ENCODE data around the gene TBL1X.
"Not testable (repeated sequence)": the region's sequence is repeated elsewhere in the genome, so short reads cannot be mapped to it uniquely, and the experiment has no call there.

TBL1X gene

GRCh38 chrX:9458516-9459078 lies 6.3 kb upstream of the TBL1X start:
- no peak for DNase-seq (ENCODE audit: low read depth in 4 of 4, low spot score in 1 of 4)

DNA sequence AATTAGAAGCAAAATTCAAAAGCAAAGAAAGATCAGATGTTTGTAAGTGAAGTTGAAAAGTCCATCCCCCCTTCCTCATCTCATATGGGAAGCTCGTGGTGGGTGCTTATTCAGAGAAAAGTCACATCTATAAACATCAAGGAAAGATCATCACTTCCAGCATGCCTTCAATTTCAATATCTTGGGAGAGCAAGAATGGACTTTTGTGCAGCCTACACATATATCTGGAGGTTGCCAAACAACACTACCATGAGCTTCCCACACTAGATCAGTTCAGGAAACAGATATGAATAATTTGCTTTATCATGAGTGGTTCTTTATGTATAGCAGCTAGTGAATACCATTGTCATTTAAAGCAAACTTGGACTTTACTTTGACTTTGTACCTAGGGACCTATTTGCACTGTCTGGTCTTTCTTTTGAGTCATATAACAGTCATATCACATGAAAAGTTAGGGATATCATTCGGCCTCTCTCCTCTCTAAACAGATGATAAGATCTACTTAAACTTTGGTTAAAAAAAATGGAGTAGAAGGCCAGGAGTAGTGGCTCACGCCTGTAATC lies 5.6 kb upstream of the TBL1X start:
- DNase-seq (ENCODE audit: low read depth in 4 of 4, low spot score in 1 of 4) = no peak

GRCh38 chrX:9461087-9461486 lies 3.8 kb upstream of the TBL1X start:
- DNase-seq (ENCODE audit: low read depth in 4 of 4, low spot score in 1 of 4) = no peak

DNA sequence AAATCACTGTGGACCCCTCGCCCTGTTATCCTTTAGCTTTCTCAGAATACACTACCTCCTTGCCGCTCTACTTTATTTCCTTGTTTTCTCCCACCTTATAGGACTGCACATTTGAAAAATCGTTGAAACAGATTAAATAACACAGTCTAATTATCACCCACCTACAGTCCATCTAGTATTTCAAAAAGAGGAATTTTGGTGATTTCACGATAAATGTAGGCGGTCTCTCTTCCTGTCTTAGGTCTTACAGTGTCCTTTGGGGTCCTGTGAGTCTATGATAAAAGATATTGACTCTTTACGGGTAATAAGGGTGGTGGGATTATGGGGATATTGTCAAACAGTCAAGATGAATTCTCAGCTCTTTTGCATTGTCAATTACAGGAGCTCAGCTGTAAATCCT lies 2.4 kb upstream of the TBL1X start:
- no peak for DNase-seq (ENCODE audit: low read depth in 4 of 4, low spot score in 1 of 4)

GRCh38 chrX:9465380-9466123 lies 694 bp downstream of the TBL1X start:
- no peak for DNase-seq (ENCODE audit: low read depth in 4 of 4, low spot score in 1 of 4)

GRCh38 chrX:9466124-9466495 lies 1.3 kb downstream of the TBL1X start:
- no peak for DNase-seq (ENCODE audit: low read depth in 4 of 4, low spot score in 1 of 4)

- DNase-seq (ENCODE audit: low read depth in 4 of 4, low spot score in 1 of 4) = no peak
Measured at GRCh38 chrX:9466736-9467135, 1.9 kb downstream of the TBL1X start.

- no peak for DNase-seq (ENCODE audit: low read depth in 4 of 4, low spot score in 1 of 4)
Measured at GRCh38 chrX:9467146-9467545, 2.3 kb downstream of the TBL1X start.

- DNase-seq (ENCODE audit: low read depth in 4 of 4, low spot score in 1 of 4) = no peak
Measured at GRCh38 chrX:9467751-9468150, 2.9 kb downstream of the TBL1X start.

DNA sequence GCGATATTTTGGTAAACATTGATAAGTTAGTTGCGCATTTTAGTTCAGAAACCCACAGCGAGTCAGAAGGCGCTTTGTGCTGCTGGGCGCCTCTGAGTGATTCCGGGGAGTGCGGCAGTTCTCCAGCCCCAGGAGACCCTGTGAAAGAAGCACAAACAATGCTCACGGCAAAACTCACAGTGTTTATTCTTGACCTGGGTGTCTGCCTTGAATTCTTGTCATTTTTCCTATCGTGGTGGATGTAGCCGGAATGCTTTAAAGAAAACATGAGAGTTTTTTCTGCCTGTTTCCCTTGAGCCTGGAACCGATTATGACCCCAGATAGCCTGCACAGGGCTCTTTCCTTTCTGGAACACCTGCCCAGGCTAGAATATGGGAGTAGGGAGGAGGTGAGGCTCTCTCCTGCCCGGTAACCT lies 6.7 kb downstream of the TBL1X start:
- no peak for DNase-seq (ENCODE audit: low read depth in 4 of 4, low spot score in 1 of 4)

DNA sequence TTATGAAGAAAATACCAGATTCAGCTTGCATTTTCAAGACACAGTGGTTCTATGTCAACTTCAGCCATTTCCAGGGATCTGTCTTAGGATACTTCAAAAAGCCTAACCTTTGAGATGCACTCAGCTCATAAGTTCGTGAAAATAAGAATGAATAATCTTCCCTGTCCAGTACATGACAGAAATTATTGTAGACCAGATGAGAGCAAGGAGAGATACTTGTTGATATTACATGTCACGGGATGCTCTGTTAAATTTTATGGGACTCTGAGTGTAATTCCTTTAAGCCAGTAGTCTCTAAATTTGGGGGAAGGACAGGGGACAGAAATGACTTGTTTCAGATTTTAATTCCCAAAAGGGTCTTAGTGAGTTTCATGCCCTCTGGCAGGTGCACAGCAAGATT lies 8.8 kb downstream of the TBL1X start:
- no peak for DNase-seq (ENCODE audit: low read depth in 4 of 4, low spot score in 1 of 4)

- DNase-seq (ENCODE audit: low read depth in 4 of 4, low spot score in 1 of 4) = not testable (repeated sequence)
Measured at GRCh38 chrX:9475417-9475816, 10.6 kb downstream of the TBL1X start.

DNA sequence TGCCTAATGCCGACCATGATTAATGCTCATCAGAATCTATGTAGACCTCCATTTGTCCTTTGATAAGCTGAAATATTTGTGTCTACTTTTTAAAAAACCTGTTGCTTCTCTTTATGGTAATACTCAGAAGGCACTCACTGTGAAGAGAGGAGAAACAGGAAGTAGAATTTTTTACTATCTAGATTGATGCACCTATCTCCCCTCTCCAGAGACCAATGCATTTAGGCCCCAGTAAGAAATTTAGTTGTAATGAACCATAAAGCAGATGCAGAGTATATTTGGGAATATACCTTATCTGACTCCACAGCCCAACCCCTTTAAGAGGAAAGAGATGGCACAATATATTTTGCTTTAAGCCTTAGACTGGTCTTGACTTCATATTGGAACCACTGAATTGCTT lies 11.1 kb downstream of the TBL1X start:
- DNase-seq (ENCODE audit: low read depth in 4 of 4, low spot score in 1 of 4) = no peak

DNA sequence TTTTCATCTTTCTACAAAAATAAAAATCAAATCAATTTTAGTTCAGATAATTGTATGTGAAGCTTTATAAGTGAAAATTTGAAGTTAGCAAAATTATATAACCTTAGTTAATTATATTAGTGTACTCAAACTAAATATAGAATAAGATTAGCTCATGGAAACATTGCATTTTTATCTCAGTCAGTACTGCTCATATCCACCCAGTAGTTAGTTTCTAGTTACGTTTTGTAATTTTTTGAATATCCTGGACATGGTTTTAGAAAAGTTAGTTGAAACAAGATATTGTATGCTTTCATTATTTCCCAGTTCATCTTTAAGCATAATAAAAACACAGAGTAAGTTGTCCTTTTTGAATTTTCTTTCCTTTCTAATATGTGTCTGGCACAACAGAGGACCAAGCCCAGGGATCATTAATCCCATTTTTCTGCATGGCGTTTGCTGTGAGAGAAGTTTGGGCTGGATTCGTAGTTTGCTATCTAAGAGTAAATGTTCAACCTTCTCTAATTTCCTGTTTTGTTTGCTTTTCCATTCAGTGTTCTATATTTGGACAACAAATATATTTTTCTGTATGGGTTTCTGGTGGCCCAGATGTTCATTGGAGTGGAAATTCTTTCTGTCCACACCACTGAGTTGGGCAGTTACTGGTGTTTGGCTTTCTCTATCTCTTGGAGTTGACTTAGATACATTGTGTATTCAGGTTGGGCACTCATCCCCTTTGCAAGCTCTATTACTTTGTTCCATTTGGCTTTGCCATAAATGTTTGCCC lies 12.1 kb downstream of the TBL1X start:
- DNase-seq (ENCODE audit: low read depth in 4 of 4, low spot score in 1 of 4) = no peak

DNA sequence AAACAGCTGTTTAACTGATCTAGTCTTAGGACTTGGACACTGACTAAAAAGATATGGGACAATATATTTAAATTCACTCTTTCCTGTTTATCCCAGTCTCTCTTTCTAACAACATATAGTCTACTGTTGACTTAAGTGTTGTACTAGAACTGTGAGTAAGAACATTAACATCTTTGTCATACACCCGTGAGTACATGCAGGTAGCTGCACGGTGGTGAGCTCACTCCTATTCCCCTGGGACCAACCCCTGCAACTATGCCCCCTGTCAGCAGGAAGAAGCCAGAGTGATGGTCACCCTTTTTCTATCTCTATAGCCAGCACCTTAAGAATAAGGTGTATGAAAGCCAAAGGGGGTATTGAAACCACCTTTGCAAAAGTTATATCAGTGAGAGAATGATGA lies 17.6 kb downstream of the TBL1X start:
- no peak for DNase-seq (ENCODE audit: low read depth in 4 of 4, low spot score in 1 of 4)

DNA sequence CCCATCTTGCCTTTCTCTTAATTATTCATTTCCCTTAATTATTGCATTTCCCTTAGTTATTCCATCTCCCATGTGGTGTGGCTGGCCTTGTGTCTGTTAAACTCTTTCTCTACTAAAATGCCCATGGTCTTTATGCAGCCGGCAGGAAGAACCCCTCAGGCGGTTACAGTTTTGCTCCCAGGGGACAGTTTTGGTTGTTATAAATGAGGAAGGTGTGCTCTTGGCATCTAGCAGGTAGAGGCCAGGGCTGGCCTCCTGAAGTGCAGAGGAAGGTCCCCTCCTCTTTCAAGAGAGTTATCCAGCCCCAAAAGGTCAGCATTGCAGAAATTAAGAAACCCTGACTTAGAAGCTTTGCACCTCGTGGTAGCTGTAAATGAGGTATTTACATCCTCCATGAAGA lies 18.0 kb downstream of the TBL1X start:
- no peak for DNase-seq (ENCODE audit: low read depth in 4 of 4, low spot score in 1 of 4)

DNA sequence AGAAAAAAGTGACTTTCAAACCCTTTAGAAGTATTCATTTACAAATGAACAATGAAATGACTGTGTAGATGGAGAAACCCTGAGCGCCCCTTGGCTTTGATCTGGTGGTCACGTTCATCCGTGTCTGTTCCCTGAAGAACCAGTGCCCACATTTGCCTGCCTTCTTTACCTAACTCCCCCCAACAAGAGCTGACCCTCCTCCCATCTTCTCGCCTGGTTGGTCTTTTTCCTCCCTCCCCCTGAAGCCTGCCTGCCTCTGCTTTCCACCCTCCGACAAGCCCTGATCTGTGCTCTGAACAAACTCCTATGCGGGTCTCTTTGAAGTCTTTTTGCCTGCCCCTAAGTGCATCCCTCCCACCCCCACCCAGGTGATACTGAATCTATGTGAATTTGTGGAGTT lies 18.5 kb downstream of the TBL1X start:
- DNase-seq (ENCODE audit: low read depth in 4 of 4, low spot score in 1 of 4) = no peak

- no peak for DNase-seq (ENCODE audit: low read depth in 4 of 4, low spot score in 1 of 4)
Measured at GRCh38 chrX:9486786-9487387, 22.0 kb downstream of the TBL1X start.

DNA sequence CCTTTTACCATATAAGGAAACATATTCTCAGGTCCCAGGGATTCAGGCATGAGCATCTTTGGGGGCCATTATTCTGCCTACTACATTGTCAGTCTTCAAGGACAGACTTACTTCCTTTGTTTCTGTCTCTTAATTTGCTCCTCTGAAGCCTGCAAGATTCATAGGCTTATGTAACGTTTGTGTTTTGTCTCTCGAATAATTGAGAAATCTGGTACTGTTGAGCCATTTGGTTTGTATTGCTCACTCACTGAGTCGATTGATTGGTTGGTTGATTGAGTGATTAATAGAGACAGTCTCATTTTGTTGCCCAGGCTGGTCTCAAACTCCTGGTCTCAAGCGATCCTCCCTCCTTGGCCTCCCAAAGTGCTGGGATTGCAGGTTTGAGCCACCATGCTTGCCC lies 23.7 kb downstream of the TBL1X start:
- DNase-seq (ENCODE audit: low read depth in 4 of 4, low spot score in 1 of 4) = no peak

- DNase-seq (ENCODE audit: low read depth in 4 of 4, low spot score in 1 of 4) = no peak
Measured at GRCh38 chrX:9489234-9489633, 24.4 kb downstream of the TBL1X start.

DNA sequence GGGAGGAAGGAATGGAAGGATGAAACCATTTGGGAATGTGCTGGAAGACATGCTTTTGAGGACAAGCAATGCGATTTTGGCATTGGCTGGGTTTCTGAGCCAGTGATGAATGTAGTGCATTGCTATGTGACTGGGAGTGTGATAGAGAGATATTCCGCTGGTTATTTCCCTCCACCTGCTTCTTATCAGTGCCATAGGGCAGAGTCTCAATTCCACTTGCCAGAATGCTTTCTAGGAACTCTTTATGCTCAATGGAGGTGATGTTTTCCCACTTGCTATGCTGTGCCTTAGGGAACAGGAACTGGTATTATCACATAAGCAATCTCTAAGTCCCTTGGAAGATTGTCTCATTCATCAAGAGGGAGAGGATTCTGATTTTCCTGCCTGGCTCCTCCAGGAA lies 28.0 kb downstream of the TBL1X start:
- no peak for DNase-seq (ENCODE audit: low read depth in 4 of 4, low spot score in 1 of 4)

GRCh38 chrX:9493936-9494335 lies 29.1 kb downstream of the TBL1X start:
- DNase-seq (ENCODE audit: low read depth in 4 of 4, low spot score in 1 of 4) = no peak

All from stimulated activated CD4-positive, alpha-beta T cell treated with anti-CD3 and anti-CD28 coated beads, Interleukin-1b, Interleukin-23, amount 100 ng/mL, for 24 hours (primary cell).